ENCODE measurements around the gene SHH.

Gene SHH

GRCh38 chr7:155804897-155805825 is 7.1 kb downstream of the SHH start:
- no peak for FAIRE-seq

GRCh38 chr7:155804431-155804831 is 7.8 kb downstream of the SHH start:
- no peak for FAIRE-seq

- no peak for FAIRE-seq
These were observed 8.6 kb downstream of the SHH start for GRCh38 chr7:155803418-155804376.

GRCh38 chr7:155802906-155803417 is 9.3 kb downstream of the SHH start:
- FAIRE-seq = no peak

GRCh38 chr7:155802291-155802690 is 10.0 kb downstream of the SHH start:
- no peak for FAIRE-seq

GRCh38 chr7:155800741-155801267 is 11.5 kb downstream of the SHH start:
- FAIRE-seq = no peak

- no peak for FAIRE-seq
These were observed 12.0 kb downstream of the SHH start for GRCh38 chr7:155800301-155800700.

GRCh38 chr7:155799514-155799913 is 12.7 kb downstream of the SHH start:
- FAIRE-seq = no peak

- no peak for FAIRE-seq
These were observed 13.4 kb downstream of the SHH start for GRCh38 chr7:155798673-155799439.

GRCh38 chr7:155797262-155798250 is 14.7 kb downstream of the SHH start:
- no peak for FAIRE-seq

- no peak for FAIRE-seq
These were observed 15.6 kb downstream of the SHH start for GRCh38 chr7:155796381-155797261.

GRCh38 chr7:155795951-155796350 is 16.3 kb downstream of the SHH start:
- FAIRE-seq = no peak

- no peak for FAIRE-seq
These were observed 16.9 kb downstream of the SHH start for GRCh38 chr7:155795401-155795800.

- FAIRE-seq = no peak
These were observed 18.1 kb downstream of the SHH start for GRCh38 chr7:155794196-155794595.

GRCh38 chr7:155793720-155794119 is 18.5 kb downstream of the SHH start:
- FAIRE-seq = no peak

- no peak for FAIRE-seq
These were observed 19.2 kb downstream of the SHH start for GRCh38 chr7:155792999-155793560.

- no peak for FAIRE-seq
These were observed 19.8 kb downstream of the SHH start for GRCh38 chr7:155792315-155792960.

GRCh38 chr7:155791836-155792235 is 20.4 kb downstream of the SHH start:
- no peak for FAIRE-seq

GRCh38 chr7:155791214-155791737 is 21.0 kb downstream of the SHH start:
- no peak for FAIRE-seq

Measured in TTC549 (cell line).